GM19023 (cell line): ENCODE data around the gene SMYD3.

Source experiments
- ATAC-seq: cut with Tn5 transposase; IDR thresholded peaks from one replicate; pipeline ENCODE4 v1.9.1; 2021; ENCODE audit warnings: mild to moderate bottlenecking, moderate library complexity; ENCODE audit not compliant: unreplicated experiment

The SMYD3 gene

DNA sequence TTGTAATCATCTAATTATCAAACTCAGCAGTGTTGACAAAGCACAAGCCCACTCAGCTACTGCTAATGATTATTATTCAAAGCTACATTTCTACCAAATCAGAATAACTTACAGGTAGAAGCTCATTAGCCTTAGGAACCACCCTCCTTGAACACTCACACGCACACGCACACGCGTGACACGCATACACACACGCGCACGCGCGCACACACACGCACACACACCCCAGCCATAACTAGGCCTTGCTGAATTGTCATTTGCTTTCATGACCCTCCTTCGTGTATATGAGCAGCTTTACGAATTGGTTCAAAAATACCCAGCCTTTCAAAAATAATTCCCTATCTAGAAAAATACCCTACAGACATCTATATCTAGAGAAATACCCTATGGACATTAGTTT is 195.6 kb downstream of the SMYD3 start:
- ATAC-seq: no peak

DNA sequence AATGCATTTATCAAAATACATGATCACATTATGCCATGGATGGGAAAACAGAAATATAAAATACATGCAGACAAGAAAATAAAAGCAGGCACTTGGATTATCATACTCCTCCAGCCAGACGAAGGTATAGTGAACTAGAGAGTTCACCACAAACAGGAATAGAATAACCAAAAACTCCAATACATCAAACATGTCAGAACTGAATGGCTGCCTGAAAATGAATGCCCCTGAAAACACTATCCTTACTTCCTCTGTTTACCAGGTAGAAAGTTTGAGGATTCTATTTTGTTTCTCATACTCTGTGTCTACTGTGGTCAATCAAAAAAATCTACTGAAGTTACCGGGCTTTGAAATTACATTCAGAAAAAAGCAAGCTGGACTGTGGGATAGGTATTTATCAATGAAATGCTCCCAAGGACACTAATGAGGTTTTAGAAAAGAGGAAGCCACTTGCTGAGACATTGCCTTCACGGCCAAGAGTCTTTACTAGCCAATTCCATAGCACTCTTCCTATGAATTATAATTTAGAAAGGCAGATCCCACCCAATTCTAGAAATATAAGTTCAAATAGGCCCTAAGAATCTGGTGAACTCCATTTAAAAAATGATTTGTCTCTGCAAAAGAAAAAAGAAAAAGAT is 197.7 kb downstream of the SMYD3 start:
- ATAC-seq: no peak

DNA sequence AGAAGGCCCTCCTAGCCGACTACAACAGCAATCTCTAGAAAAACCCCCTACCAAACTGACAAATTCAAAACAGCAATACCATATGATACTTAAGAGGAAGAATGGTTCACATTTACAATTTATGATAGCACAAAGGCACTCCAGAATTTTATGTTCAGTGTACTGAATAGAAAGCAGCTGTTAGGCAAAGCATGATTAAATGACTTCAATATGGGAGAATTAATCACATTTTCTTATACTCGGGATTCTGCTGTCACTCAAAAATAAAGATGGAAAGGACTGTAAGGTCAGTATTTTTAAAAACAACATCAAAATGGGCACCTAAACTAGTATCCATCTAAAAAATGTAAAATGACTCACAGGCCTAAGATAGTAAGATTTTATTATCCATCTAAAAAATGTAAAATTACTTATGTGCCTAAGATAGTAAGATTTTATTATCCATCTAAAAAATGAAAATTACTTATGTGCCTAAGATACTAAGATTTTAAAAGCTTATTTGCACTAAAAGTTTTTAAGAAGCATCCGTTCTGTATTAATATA is 198.5 kb downstream of the SMYD3 start:
- ATAC-seq: no peak

DNA sequence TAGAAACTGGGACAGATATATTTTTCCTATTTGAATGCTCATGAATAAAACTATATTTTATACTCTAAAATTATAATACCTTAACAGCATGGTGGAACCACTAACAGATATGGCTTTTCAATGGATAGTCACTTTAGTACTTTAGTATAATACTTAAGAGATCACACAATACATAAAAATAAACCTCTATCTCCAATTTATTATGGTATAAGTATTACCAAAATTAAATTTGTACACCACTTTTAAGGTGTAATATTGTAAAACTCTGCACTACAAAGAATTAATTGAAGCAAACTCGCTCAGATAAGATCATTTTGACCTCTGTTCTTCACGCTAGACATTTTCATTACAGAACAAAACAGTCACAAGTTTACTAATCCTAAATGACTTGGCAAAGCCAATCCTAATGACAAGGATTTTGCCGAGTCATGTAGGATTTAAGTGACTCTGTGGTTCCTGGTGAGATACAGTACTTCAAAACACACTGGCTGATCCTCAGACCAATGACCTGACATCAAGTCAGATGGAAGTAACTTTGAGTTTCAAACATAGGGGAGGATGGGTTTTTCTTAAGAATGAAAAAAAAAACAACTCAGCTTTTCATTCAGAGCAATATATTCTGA is 200.6 kb downstream of the SMYD3 start:
- no peak for ATAC-seq

DNA sequence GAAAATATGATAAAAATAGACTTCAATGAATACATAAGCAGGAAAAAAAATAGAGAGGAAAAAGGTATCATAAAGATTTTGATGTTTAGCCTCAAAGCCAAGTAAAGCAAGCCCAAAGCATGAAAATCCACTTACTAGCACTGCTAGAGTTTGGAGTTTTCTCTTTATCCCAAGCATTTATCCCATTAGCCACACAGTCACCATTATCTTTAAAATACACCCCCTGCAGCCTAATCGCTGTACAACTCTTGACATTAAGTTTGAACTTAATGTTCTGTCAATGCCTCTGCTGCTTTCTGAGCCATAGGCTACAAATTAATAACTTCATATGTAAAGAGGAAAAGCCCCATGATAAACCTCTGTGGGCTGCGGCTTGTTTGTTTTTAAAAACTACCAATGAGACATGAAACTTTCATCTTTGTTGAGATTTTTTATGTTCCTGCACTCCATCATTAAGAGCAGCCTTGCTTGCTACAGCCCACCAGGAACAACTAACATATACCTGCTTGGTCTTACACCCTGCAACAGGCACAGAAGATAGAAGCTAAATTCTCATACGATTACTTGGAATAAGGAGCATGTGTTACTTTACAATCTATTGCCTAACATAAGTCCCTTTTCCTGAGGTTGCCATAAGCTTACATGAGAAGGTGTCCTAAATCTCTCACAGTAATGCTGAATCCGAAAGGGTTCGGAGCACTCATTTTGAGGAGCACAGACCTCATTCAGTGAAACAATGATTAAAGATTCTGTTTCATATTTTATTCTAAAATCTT is 202.4 kb downstream of the SMYD3 start:
- no peak for ATAC-seq

DNA sequence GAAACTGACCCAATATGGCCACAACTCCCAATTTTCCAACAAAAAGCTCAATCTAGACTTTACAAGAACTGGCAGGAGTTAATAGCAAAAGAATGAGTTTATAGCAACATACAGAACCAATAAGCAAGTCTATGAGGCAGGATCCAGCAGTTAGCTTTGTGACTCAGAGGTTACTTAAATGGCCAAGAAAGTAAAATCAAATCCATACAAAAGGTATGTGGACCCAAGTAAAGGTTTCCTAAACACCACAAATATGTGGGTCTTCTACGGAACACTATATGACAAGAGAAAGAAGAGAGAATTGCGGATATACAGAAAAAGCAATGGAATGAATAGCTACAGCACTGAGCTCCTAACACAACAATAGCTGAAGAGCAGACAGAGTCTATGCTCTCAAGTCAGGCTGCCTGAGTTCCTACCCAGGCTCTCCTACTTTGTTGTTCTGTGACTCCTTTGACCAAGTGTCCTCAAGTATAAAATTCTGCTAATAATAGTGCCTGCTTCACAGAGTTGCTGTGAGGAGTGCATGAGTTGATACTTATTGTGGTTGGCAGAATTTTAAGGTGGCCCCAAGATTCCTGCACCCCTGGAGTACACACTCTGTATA is 204.3 kb downstream of the SMYD3 start:
- ATAC-seq: no peak

DNA sequence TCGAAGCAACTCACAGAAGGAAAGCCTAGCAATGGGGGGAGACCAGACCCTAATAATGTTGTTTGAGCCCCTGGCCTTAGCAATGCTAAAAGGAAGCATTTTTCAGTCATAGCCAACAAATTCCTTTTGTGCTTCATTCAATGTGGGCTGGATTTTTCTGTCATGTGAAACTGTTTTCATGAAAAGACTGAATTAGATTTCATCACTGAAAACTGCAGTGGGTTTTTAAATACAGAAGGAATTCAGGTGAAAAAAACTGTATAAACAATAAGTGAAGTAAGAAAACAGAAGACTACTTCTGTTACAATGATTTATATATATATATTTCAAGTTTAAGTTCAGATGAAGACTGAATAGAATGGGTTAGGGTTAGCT is 204.8 kb downstream of the SMYD3 start:
- no peak for ATAC-seq

DNA sequence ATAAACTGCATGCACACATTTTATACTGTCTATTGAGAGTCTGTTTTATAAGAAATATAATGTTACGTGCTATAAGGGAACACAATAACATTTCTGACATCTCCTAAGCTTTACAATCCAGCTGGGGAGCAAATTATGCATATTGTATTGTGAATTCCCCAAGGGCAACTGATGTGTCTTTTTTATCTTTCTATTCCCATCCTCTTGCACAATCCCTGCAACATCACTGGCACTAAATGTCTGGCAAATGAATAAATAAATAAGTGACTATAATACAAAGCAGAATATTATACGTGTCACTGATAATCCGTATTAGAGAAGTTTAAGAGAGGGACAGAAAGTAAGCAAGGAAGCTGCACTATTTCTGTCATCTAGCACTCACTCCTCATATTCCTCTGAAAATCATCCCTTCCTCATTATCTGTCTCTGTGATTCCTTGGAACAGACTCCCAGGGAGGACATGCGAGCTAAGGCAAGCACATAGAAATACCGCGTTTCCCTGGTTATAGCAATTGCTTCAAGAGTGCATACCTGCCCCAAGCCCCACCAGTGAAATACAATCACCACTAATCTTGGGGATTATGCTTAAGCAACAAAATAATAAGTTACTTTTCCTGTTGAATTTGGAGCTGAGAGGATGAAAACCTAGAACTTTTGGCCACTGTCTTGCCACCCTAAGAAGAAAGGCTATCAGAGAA is 205.4 kb downstream of the SMYD3 start:
- no peak for ATAC-seq

DNA sequence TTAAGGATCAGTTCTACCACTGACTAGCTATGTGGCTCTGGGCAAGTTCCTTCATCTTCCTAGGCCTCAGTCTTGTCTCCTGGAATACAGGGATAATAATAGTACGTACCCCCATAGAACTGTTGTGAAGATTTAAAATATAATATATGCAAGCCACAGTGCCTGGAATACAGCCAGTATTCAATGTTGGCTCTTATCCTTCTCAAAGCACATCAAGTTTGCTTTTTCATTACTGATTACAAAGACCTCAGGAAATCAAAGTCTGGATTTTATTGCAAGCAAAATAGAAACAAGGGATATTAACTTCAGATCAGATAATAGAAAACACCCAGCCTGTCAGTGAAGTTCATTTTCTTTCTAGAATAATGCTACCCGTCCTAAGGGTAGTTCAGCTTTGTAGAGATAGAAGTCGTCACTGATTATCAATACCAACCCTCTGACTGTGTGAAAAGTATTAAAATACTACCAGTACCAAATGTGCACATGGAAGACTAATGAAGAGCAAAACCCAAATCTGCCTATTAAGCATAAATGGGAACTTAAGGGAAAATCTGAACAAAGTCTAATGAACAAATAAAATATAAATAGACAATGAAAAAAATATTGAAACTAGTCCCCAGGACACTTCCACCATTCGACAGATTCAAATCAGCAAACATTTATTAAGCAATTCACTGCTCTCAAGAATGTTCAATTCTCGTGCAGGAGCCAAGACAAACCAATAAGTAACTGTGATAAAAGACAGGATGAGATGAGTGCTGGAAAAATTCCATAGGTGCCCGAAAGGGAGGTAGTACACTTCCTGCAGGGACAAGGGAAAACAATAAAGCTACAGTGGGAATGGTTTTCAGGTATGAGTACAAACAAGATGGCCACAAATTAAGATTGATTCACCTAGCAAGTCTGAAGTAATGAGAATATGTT is 206.2 kb downstream of the SMYD3 start:
- ATAC-seq: no peak

DNA sequence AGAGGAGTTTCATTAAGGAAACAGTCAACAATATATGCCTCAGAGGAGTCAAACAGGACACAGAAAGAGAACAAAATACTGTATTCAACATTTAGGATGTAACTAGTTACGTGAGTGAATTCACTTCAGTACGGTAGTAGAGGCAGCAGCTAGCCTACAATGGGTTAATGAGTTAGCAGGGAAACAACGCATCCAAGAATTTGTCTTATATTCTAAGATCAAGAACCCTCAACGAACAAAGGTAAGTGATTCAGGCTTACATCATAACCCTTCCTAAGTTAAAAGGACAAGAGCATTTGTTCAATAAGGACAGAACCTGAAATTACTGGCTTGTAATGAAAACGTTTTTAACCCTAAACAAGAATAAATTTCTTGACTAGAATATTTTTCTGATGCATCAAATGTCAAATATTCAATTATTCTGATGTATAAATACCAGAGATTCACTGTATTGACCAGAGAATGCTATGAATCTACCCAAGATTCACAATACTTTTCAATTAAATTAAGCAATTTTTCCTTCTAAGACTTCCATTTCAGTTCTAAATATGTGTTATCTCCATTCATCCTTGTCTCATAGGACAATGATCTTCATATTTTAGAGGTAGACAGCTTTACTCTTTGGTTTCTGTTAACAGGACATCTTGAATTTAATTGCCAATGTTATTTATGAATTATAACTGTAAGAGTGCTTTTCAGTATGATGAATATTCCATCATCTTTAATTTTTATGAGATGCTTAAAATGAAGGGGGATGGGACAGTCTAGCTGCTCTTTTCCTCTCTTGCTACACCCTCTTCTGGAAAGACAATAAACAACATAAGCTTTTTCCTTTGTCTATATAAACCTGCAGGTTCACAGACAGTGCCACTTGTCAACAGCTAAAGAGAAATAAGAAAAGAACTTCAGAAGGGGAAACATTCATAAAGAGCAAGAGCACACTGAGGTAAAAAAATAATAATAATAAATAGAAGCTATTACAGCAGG is 209.5 kb downstream of the SMYD3 start:
- ATAC-seq: no peak

DNA sequence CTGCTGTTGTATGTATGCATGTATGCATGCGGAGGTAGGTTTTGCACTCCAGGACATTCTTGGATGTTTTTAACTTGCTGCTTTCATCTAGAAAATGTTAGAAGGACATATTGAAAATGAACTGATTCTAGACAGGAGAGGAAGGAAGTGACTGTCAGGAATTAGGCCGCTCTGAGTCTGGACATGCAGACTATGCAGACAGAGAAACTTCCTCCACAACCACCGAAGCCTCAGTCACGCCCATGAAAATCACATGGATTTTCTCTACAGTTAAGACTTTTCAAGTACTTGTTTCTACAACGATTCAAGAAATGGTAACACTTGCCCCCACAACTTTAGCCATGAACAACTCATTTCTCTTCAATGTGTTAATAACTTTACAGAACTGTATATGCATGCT is 211.1 kb downstream of the SMYD3 start:
- ATAC-seq: no peak

DNA sequence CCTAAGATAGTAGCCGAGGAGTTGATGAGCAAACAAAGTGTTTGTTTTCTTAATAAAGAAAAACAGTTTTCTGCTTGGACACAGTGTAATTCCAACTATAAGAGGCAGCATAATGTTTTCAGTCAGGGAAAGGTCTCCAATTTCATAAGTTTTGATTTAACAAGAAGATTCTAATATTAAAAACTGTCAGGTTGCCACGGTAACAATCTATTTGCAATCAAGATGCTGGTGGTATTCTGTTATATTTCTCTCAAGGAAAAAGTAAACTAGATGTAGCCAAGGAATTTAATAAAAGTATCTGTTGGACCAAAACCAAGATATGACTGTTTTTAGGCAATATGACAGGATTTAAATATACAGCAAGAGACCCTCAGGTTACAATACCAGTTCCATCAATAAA is 211.7 kb downstream of the SMYD3 start:
- no peak for ATAC-seq

DNA sequence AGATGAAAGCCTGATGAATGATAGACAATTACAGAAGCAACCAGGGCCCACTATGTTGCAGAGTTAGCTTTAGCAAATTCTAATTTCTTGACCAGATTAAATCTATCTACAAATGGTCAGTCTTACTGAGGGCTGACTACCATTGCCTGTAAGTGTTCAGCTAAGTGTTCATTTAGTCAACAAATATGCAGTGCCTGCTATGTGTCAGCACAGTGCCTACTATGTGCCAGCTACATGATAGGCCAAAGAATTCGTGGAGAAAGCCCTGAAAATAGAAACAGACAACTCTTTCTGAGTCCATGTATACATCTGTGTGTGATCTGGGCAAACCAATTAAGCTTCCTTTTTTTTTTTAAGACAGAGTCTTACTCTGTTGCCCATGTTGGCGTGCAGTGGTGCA is 212.8 kb downstream of the SMYD3 start:
- no peak for ATAC-seq

DNA sequence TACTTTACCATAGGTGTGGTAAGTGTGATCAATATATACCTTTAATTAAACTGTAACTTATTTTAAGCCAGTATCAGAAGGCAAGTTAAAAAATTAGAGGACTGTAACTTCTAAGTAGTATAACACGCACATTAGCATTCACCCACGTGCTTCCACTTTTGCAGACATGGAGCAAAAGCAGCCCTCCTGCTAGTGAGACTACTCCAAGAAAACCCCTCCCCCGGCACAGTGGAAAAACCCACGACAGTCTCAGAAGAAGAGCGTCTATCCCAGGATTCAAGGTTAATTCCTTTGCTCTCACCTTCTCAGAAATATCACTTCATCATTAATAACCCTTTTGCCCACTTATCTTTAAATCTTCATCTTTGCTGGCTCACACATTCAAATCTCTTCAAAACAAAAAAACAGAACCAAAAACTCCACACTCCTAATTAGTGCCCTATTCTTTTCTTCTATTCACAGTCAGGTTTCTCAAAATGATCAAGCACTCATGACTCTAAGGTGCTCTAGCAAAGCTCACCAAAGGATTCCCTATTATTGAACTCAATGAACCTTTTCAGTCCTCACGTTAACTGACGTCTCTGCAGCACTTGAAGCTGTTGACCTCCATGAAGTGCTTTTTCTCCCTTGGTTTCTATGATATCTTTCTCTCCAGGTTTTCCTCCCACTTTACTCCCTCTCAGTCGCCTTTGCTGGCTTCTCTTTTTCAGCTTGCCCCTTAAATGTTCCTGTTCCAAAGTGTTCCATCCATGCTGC is 213.5 kb downstream of the SMYD3 start:
- no peak for ATAC-seq

DNA sequence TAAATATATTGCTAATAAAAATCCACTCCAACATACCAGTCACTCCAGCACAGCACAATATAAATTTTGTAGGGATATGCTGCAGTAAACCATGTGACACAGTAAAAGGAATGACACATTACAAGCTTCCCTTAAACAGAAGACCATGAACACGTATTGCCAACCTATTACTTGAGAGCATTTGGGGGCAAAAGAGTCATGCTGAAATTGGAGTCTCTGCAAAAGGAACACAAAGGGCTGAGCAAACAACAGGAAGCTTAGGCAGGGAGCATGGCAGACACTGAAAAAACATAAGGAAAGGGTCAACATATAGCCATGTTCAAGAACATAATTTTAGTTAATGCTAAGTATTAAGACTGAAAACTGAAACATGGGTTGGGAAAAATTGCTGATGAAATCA is 214.5 kb downstream of the SMYD3 start:
- no peak for ATAC-seq

DNA sequence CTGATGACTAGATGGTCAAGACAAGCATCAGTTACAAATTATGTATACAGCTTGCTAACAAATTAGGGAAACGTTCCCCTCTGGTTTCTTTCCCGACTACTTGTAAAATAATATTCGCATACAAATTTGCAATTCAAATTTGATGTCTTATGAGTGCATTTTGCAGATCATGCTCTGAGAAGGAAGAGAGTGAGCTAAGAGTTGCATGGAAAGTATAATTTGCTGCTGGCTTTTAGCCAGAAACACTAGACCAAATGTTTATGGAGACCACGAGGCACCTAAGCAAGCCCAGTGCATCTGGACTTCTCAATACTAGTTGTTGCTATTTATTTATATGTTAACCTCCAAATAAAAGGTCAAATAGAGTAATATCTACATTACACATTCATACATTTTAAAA is 216.0 kb downstream of the SMYD3 start:
- no peak for ATAC-seq

DNA sequence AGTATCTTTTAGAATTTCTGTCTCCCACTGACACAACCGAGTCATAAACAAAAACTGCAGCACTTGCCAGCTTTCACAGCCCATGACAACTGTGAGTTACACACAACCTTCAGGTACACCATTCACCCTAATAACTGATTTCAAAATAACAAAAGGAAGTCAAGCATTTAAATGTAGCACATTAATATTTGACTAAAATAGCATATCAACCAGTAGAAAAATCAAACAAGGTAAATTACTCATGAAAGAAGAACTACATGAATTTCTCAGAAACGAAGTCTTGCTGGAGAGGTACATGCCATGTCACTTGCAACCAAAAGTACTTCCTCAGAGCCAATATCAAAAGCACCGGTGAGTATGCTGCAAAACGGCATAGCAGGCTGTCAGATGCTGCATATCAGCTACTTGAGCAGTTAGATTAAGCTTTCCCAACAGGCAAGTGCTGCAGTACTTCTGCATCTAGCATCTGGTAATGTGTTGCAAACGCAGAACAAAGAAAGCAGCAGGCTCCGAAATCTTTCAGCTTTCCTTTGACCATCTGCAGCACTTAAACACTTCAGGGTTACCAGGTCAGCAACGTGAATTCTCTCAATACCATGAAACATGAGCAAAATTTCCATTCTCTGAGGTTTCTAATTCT is 223.2 kb downstream of the SMYD3 start:
- ATAC-seq: no peak

DNA sequence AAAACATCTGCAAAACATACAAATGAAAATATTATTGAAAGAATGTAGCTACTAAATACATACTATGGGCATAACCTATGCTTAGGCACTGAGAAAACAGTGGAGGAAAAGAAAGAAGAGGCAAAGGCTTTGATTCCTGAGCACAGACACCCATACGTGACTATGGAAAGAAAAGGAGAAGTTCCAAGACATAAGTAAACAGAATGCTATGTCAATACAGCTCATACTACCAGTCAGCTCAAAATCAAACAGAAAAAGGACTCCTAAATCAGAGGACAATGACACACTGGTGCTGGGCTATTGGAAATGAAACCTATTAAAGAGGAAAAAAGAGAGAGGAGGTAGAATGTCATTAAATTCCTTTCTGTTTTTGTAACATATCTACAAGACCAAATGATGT is 225.4 kb downstream of the SMYD3 start:
- no peak for ATAC-seq
